ENCODE data around the gene LTBR.
"Not testable (repeated sequence)": the region's sequence is repeated elsewhere in the genome, so short reads cannot be mapped to it uniquely, and the experiment has no call there.

Gene LTBR

DNA sequence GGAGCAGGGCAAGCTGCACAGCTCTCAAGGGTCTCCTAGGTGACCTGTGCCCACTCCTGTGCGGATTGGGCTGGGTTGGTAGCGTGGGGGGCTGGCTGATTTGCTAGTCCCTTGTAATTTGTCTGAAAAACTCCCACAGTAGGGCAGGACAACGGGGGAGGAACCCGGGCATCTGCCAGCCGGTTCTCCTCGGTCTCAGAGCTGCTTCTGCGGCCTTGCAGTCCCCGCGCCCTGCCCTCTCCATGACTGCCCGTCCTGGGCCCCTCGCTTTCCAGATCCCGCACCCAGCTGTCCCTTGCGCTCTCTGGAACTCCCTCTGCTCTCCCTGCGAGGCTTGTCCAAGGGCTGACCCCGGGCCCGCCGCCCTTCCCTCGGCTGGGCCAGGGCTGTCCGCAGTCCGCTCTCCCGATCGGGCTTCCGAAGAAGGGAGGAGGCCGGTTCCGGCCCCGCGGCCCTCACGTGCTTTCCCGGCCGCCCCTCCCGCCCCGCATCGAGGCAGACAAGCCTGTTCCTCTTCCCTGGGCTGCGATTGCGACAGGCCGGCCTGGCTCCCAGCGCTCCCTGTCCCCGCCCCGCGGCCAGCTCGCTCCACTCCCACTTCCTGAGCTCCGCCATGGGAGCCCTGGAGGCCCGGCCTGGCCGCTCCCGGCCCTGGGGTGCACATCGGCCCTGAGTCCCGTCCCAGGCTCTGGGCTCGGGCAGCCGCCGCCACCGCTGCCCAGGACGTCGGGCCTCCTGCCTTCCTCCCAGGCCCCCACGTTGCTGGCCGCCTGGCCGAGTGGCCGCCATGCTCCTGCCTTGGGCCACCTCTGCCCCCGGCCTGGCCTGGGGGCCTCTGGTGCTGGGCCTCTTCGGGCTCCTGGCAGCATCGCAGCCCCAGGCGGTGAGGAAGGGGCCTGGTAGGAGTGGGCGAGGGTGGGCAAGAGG, at the start of gene LTBR:
Gene LTBR (plus strand): TSS at position 591 of the 927 bp plus-strand sequence. CDS start 197 bp downstream, at position 788.
- DNase-seq, result no peak

DNA sequence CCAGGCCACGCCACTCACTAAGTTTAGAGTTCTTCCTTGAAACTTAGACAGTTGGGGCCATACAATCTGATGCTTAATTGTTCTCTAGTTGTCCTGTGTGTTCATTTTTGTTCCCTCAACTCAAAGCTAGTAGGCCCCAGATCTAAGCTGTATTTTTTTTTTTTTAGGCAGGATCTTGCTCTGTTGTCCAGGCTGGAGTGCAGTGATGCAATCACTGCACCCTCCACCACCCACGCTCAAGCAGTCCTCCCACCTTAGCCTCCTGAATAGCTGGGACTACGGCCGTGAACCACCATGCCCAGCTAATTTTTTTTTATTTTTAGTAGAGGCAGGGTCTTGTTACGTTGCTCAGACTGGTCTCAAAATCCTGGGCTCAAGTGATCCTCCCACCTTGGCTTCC, 49.6 kb upstream of the LTBR start:
- DNase-seq, result no peak

DNA sequence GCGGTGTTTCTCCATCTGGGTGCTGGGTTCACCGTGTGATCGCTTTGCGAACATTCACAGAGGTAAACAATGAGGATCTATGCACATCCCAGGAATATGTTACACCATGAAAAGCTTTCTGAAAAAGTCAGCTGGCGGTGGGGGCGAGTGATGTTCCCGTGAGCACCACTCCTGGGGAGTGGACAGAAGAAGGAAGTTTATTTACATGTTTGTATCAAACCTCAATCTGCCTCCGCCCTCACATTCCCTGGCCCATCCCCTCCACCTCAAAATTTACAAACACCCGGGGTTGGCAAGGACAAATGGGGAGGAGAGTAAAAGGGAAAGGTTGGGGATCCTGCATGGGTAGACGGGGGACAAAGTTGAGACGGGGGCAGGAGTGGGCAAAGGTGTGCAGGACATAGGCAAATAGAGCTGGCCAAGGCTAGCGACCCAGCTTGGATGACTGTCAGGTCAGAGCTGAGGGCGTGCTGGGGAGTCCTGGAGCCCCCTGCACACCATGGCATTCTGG, 49.0 kb upstream of the LTBR start:
- no peak for DNase-seq

DNA sequence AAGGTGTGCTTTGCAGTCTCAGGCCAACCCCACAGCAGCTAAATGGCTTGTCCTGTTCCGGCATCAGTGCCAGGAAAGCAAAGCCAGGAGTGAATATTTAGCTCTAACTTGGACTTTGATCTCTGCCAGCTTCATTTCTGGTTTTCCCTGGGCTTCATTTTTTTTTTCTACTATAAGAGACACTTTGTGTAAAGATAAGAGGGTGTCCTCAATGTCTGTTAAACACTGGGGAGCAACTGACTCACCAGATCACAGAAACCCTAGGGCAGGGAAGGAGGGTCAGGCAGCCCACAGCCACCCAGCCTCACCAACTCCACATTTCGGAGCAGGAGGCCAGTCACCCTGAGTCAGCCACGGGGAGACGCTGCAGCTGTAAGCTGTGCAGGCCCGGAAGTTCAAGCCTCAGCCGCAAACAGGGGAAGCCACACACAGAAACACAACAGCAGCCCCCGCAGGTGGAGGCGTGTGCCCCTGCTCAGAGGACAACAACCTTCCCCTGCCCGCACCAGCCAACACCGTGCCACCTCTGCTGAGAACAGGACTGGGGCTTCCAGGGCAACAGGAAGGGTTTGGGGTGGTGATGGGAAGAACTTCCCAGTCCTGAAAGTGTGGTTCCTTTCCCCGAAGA, 48.4 kb upstream of the LTBR start:
- DNase-seq, result no peak

DNA sequence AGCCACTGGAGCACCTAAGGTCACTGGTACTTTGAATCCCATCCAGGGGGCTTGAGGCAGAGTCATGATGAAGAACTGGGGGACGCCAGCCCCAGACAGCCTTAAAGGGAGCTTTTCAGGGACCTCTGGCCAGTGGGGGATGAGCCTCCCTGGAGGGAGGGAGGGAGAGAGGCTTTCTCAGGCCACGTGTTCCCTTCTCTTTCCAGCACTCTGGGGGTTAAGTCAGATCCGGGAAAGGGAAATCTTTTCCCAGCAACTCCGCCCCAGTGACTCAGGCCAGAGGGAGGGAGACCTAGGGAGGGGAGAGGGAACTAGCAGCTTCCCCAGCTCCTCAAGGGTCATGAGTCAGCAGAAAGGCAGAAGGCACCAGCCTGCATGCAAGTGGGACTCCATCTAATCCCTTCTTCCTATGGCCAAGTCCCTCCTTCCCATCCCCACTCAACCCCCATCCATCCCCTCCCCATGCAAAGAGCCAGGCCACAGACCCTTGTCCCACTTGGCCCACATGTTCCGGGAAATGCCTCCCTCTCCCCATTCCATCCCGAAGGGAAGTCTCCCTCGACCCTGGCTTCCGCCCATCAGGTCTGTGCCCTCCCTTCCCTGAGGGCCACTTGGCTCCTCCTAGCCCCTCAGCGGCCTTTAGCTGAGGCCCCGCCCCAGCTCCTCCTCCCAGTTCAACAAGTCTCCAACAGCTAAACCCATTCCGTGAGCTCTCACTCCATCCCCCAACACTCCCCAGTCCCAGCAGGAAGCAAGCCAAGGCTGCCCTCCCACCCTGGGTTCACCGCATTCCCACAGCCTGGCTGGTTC, 47.7 kb upstream of the LTBR start:
- peak; percentile 71 to 76 for DNase-seq

DNA sequence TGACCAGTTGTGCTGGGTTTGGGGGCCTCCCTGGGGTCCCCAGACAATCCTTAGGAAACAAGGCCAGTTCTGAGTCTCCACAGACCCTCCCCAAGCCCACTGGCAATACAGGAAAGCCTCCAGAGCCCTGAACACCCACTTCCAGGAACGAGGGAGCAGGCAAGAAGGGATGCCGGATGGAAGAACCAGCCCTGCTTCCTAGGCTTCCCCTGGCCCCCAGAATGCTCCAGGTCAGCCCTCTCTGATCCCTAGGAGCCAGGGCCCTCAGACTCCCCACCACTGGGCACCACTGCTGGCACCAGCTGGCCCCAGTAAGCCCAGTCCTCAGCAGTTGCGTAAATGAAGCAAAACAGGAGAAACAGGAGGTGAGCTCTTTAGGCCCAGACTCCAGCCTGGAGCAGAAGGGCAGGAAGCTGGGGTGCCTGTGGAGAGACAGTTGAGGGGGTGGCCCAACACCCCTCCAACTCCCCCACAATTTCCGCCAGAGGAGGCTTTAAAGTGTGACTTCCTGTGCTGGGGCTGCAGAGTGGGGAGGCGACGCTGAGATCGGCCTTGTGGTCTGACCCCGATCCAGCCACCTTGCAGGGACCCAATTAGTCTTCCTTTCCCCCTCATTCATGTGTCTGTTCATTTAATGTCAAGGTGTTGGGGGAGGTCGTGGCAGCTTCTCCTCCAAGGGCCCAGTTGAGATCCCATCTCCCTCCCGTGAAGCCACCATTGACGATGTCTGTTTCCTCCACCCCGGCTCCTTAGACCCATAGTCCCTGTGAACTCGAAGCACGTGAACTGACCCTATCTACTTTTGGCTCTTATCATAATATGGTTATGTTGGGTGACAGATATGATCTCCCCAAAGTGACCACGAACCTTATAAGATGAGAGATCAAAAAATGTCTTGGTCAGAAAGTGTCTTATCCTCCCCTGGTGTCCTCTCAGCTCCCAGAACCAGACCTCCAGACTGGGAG, 46.8 kb upstream of the LTBR start:
- DNase-seq, result no peak

DNA sequence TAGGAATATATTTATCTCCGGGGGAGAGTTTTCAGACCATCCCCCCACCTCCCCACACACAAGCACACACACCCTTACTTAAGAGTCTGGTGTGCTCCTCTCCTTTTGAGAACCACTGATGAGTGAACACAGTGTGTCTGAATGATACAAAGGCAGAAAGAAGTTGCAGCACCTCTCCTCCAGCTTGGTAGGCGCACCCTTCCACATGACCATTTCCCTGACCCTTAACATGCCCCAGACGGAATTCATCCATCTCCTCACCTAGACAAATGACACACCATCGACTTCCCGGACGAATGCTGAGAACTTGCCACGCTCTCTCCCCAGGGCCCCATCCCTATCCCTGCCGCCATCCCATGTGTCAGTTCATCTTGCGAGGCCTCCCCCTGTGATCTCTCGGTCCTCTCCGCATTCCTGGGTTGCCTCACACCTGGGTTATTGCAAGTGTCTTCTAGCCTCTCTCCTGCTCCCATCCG, 46.0 kb upstream of the LTBR start:
- DNase-seq, result no peak

DNA sequence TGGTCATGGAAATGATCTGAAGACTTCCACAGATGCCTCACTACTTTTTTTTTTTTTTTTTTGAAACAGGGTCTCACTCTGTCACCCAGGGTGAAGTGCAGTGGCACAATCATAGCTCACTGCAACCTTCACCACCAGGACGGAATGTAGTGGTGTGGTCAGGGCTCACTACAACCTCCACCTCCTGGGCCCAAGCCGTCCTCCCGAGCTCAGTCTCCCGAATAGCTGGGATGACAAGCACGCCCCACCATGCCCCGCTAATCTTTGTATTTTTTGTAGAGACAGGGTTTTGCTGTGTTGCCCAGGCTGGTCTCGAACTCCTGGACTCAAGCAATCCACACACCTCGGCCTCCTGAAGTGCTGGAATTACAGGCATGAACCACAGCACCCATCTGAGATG, 45.4 kb upstream of the LTBR start:
- DNase-seq, result not testable (repeated sequence)

DNA sequence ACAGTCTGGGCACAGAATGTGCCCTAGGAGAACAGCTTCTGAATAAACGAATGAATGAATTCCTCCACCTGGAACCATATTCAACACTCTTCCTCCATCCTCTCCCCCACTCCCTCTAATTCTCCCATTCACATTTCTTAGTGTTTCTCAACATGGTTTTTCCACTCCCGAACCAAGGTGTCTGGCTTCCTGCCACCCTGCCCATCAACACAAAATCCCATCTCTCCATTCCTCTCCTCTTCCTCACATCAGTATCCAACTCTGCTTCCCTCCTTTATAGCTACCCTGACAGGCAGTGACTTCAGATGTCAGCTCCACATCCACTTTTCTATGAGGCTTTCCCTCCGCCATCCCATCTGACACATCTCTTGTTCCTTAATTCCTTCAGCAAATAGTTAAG, 45.0 kb upstream of the LTBR start:
- no peak for DNase-seq

DNA sequence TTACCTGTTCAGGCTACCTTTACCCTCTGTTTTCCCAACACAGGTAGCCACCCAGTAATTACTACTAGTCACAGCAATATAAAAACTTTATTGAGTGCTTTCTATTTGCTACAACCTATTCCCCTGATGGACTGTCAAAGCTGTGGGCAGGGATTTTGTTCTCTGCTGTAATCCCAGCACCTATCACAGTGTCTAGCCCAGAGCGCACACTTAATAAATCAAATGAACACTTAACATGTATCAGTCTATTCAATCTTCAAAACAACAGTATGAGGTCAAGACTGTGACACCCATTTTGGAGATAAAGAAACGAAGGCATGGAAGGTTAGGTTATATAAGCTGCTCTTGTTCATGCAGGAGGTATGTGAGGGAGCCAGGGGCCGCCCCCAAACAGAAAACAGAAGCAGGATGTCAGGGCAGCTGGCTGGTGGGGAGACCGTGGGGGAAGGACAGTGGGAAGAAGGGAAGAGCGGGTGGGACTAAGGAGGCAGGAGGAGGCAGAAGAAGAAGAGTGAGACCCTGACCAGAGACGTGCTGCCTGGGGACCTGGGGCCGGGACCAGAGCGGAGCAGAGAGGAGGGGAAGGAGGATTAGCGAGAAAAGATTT, 43.8 kb upstream of the LTBR start:
- no peak for DNase-seq

DNA sequence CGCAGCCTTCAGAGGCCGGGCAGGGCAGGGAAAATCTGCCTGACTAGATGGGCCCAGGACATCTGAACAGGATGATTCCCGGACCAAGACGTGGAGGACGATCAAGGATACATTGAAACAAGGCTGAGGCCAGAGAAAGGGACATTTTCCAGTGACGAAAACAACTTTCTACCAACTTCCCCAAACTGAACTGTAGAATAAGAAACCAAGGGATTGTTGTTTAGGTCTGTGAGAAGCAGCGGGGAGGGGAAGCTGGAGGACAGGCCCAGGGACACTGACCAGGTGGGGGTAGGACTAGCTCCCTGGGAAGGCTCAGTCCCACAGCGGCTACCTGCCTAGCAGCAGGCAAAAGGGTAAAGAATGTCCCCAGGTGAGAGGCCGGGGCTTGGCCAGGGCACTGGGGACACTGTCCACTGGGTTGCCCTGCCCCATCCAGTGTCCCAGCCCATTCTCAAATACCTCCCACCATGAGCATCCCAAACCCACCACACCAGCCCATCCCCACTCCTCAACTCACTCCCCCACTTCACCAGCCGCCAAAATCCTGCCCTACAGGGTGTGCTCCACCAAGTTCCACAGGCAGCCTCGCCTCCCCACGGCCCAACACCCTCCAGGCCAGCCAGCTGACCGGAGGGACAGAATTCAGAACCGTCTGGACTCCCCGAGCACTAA, 43.1 kb upstream of the LTBR start:
- no peak for DNase-seq

DNA sequence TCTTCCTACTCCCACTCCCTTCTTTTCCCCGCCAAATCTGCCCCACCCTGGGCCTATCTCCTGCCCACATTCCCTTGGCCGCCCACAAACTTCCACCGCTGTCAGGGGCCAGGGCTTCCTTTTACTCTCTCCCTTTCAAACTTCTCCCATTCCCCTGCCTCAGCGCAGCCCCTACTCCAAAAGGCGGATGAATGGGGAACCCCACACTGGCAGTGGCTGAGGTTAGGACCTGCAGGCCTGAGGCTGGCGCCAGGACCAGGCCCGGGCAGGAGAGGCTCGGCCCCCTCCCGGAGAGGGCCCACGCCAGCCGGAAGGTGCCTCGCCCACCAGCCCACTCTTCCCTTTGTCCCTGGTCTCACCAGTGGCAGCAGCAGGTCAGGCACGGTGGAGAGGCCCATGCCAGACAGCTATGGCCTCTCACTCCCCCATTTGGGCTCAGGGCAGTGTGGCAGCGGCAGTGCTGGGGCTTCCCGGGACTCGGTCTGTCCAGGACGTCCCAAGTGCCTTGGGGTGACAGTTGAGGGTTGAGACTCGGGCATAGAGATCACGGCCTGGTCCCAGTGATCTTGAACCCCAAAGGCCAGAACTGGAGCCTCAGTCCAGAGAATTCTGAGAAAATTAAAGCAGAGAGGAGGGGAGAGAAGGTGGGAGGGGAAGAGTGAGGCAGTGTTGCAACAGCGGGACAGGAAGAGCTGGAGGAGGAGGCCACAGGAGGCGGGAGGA, 42.4 kb upstream of the LTBR start, which contains the start of gene TNFRSF1A:
Gene TNFRSF1A (minus strand): TSS at position 660 of the 723 bp plus-strand sequence. CDS start 262 bp downstream, at position 398.
- DNase-seq, result no peak

DNA sequence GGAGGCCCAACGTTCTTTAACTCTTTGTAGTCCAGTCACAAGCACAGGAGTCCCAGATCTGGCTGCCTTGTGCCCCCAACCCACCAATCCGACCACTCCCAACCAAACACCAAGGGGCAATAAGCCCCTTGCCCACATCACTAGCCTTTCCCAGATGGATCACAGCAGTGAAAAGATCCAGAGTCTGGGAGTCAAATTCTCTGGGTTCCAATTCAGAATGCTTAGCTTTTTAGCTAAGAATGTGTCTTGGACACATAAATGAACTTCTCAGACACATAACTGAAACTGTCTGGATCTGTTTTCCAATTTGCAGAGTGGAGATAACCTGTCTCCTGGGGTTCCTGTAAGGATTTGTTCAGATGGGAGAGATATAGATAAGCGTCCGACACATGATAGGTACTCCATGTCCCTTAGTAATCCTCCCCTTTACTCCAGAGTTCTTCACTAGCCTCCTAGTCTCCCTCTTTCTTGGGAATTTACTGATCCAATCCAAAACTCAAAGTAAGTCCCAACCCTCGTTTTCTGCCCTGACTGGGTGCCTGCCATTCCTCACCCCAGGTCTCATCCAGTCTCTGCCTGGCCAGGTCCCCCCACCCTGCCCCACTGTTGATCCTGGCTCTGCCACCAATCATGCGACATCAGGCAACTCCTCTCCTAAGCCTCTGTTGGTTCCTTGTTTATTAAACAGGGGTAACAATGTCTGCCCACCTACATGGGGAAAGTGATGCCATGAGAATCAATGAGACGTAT, 41.6 kb upstream of the LTBR start:
- no peak for DNase-seq

DNA sequence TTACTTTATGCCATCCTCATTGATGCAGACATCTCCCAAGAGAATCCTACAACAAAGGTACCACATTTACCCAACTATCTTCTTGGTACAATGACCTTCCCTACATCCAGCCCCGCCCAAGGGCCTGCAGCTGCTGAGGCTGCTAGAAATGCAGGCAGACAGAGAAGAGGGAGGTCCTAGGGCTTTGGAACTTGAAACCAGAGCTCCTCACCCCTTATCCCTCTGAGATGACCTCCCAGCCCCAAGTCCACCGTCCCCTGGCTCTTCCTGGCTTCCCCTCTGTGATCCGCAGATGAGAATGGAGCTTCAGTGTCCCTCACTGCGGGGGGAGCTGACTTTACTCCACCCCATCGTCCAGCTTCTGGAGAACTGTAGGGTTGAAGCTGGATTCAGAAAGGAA, 40.4 kb upstream of the LTBR start:
- no peak for DNase-seq

DNA sequence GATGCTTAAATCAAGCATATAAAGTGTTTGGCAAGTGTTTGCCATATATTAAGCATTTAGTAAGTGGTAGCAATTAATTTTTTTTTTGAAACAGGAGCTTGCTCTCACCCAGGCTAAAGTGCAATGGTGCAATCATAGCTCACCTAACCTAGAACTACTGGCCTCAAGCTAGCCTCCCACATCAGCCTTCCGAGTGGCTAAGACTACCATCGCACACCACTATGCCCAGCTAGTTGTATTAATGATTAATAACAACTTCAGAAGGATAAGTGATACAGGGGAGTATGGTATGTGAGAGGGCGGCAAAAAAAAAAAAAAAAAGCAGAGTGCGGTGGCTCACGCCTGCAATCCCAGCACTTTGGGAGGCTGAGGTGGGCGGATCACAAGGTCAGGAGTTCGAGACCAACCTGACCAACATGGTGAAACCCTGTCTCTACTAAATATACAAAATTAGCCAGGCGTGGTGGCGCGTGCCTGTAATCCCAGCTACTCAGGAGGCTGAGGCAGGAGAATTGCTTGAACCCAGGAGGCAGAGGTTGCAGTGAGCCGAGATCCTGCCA, 39.8 kb upstream of the LTBR start:
- not testable (repeated sequence) for DNase-seq

DNA sequence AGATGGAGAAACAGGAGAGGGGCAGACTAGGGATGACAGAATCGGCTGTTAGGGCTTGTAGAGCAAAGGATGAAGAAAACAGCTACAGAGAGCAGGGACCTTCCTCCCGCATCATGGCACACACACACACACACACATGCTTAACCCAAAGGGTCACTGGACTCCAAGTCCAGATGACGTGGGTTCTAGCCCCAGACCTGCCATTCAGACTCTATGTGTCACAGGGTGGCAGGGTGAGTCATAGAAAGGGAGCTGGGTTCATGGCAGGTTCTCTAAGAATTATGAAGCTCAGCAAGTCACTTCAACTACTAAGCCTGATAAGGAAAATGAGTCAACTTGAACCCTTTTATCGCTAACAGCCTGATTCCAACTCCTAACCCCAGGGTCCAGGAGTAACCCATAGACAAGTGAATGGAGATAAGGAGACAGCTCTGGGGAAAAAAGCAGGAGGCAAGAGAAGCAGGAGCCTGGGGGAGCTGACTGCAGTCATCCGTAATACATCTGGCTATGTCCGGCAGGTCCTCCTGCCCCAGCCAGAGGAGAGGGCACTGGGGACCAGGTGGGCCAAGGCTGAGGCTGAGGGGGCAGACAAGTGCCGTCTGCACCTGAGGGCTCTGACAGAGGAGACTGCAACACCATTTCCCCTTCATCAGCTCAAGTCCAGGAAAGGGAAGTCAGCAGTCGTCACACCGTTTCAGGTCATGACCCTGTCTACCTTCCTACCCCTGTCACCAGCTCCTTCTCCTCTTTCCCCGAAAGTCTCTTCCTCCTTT, 38.5 kb upstream of the LTBR start:
- DNase-seq, result no peak

DNA sequence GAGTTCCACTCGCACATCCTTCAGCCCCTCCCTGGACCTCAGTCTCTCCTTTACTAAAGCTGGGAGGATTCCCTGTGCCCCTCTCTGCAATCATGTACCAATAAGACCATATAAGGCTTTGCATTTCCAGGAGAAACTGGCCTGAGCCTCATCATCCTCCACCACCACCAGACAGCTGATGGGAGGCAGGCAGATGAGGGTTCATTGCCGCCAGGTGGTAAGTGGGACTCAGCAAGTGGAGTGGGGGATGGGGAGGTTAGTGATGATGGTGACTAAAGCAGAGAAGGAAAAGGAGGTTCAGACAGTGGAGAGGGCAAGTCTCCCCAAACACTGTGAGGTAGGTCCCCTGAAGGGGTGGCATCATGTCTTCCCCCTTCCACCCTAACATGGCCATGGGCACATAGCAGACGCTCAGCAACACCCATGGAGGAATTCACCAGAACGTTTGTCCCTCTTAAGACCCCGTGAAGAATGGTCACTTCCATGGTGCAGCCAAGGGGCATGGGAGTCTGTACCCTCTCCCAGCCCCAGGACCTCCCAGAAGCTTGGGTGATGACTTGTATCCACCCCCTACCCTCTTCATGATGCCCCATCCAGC, 37.6 kb upstream of the LTBR start:
- no peak for DNase-seq

DNA sequence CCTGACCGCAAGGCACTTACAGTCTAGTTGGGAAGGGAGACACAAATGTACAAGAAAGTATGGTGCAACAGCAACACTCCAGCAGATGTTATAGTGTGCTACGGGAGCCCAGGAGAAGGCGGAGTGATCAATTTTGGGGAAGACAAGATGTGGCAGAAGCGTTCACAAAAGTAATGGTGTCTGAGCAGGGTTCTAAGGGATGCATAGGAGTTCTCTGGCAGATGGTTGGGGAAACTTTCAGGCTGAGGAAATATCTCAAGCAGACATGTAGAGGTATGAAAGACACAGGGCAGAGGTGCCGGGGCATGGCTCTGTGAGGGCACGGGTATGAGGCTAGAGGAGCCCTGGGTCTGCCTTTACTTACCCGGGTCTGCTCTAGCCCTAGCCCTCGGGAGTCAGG, 37.0 kb upstream of the LTBR start:
- no peak for DNase-seq

All from NCI-H187 (cell line).